BLaER1 (cell line): ENCODE results near the gene PPARG.

Source experiments
- H3K27ac ChIP-seq: shearing (Covaris generic); formaldehyde crosslinking; 2 replicates; pipeline ENCODE4 v1.8.1; 2022
- H3K27me3 ChIP-seq: shearing (Covaris generic); formaldehyde crosslinking; 2 replicates; pipeline ENCODE4 v1.8.1; 2022
- H3K36me3 ChIP-seq: shearing (Covaris generic); formaldehyde crosslinking; 2 replicates; pipeline ENCODE4 v1.8.1; 2022
- H3K4me1 ChIP-seq: shearing (Covaris generic); formaldehyde crosslinking; 2 replicates; pipeline ENCODE4 v1.8.1; 2022
- H3K4me2 ChIP-seq: shearing (Covaris generic); formaldehyde crosslinking; 2 replicates; pipeline ENCODE4 v1.8.1; 2022
- H3K4me3 ChIP-seq: shearing (Covaris generic); formaldehyde crosslinking; 2 replicates; pipeline ENCODE4 v1.8.1; 2022
- H3K9ac ChIP-seq: shearing (Covaris generic); formaldehyde crosslinking; 2 replicates; pipeline ENCODE4 v1.8.1; 2022
- H3K9me3 ChIP-seq: shearing (Covaris generic); formaldehyde crosslinking; 2 replicates; pipeline ENCODE4 v1.8.1; 2022
- H4K20me1 ChIP-seq: shearing (Covaris generic); formaldehyde crosslinking; 2 replicates; pipeline ENCODE4 v1.8.1; 2022
- Cebpa-rat ChIP-seq: shearing (Covaris generic); IDR thresholded peaks from 2 replicates; pipeline ENCODE4 v1.8.1; 2022

Gene PPARG

DNA sequence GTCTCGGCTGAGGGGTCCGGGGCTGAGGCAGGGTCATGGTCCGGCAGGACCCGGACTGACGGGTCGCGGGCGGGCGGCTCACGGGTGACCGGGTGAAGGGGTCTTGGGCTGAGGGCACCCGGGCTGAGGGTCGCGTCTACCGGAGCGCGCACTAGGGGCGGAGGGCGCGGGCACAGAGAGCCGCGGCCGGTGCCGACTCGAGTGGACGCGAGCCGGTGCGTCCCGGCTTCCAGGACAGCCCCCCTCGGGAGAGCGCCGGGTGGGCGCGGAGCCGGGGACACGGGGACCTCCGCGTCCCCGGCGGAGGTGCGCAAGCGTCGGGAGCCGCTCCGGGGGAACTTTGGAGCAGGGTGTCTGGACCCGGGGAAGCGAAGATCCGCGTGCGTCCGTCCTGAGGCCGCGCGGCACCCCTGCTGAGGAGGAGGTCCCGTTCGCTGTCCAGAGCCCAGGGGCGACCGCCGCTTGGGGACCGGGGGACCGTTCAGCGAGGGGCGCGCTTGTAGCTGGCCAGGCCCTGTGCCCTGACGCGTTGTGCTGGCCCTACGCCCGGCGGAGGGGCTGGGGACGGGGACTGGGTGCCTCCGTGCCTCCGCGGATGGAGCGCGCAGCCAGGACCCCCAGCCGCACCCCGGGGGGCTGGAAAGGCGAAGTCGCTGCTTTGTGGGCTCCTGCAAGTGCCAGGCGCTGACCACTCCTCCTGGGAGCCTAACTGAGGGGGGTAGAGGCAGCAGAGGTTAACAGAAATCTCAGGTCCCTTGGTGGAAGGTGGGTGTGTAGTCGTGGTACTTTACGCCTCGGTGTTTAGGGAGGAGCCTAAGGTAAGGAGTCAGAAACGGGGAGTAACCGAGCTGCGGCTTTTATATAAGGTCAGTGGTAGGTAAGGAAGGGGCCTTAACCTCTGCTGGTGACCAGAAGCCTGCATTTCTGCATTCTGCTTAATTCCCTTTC lies at the start of gene PPARG:
PPARG (plus strand) TSS at position 889 of the 948 bp plus-strand sequence. CDS start 90,642 bp downstream, outside the sequence.
- TF ChIP-seq Cebpa-rat, result no peak
- Histone ChIP-seq H4K20me1 (no peaks in the 10 kb centered on the region), H3K4me3 (no peak within 1 kb of the TSS), H3K27me3 (peaks cover 31% of the 10 kb centered on the region), H3K9ac (no peak within 1 kb of the TSS), H3K36me3 (no peaks in the 10 kb centered on the region), H3K4me2 (no peak within 1 kb of the TSS), H3K9me3 (peaks cover 35% of the 10 kb centered on the region), H3K27ac (no peak within 1 kb of the TSS), H3K4me1 (no peaks in the 10 kb centered on the region)

DNA sequence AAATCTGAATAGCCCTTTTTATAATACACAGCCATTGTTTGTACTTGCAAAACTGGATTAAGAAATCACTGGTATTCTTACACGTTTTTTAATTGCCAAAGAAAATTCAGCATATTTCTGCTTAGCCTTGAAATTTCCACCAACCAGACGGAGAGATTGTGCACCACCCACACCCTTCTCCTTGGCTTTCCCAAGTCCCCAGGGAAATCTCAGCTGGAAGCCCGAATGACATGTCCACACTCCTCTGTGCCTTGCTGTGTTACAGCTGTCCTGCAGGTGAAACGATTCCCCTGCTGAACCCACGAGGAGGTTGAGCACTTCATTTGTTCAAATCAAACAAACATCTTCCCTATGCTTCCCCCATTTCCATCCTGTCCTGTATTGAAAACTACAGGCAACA lies 49.6 kb upstream of the PPARG start:
- Histone ChIP-seq H4K20me1 (no peaks in the 10 kb centered on the region), H3K36me3 (no peaks in the 10 kb centered on the region)

DNA sequence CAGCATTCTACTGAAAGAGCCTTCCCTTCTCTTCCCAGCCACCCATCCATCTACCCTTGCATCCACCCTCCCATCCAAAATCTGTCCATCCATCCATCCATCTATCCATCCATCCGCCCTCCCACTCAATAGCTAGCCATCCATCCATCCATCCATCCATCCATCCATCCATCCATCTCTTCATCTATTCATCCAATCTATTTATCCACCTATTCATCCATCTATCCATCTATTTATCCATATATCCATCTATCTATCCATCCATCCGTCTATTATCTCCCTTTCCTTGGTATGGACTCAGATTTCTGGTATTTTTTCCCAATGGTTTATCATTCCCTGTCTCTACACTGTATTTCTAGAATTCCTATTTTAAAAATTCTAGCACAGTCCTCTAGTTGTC lies 46.1 kb upstream of the PPARG start:
- TF ChIP-seq Cebpa-rat, result no peak
- H3K4me3 ChIP-seq, result no peak overlapping the region
- no peak overlapping the region for H3K27ac ChIP-seq
- H3K4me2 ChIP-seq, result no peak overlapping the region
- H3K9me3 ChIP-seq, result no peaks in the 10 kb centered on the region
- H3K36me3 ChIP-seq, result no peaks in the 10 kb centered on the region
- no peak overlapping the region for H3K9ac ChIP-seq
- H3K4me1 ChIP-seq, result no peaks in the 10 kb centered on the region
- no peaks in the 10 kb centered on the region for H3K27me3 ChIP-seq
- H4K20me1 ChIP-seq, result no peaks in the 10 kb centered on the region

More for the DNA sequence above, 49.6 kb upstream of the PPARG start:
- H3K4me3 ChIP-seq, result no peak overlapping the region
- no peak overlapping the region for H3K27ac ChIP-seq
- no peak overlapping the region for H3K4me2 ChIP-seq
- no peak for TF ChIP-seq Cebpa-rat
- H3K9ac ChIP-seq, result no peak overlapping the region
- no peaks in the 10 kb centered on the region for H3K27me3 ChIP-seq
- no peaks in the 10 kb centered on the region for H3K4me1 ChIP-seq
- H3K9me3 ChIP-seq, result no peaks in the 10 kb centered on the region

DNA sequence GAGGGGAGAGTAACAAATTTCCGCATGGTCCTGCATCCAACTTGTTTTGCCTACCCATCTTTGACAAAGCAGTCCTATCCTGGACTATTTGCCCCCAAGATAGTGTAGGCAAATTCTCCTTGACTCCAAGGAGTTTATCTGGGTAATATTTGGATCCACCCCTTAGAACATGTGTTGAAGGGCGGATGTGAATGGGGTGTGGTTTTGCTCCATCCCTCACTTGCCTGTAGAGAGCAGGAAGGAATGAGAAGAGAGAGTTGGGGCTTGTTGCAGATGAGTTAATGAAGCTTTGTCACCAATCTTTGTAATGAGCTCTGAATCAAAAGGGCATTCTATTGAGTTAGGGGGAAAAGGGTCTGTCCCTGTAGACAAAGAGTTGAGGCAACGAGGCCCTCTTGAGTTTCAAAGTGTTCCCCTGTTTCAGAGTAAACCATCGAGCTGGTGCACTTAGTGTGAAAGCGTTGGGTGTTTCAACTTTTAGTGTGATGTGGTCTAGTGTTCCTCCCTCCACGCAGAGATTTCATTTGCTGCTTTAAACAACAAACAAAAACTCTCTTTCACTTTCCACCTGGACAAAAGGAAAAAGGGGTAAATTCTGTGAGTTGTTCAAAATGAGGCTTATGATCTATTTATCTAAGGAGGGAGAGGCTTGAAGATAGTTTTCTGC lies 42.2 kb upstream of the PPARG start:
- H3K27ac ChIP-seq, result no peak overlapping the region
- H3K4me3 ChIP-seq, result no peak overlapping the region
- no peaks in the 10 kb centered on the region for H3K27me3 ChIP-seq
- H3K9me3 ChIP-seq, result peaks cover 16% of the 10 kb centered on the region
- H3K36me3 ChIP-seq, result no peaks in the 10 kb centered on the region
- H3K9ac ChIP-seq, result no peak overlapping the region
- H4K20me1 ChIP-seq, result no peaks in the 10 kb centered on the region
- TF ChIP-seq Cebpa-rat, result no peak
- H3K4me2 ChIP-seq, result no peak overlapping the region
- no peaks in the 10 kb centered on the region for H3K4me1 ChIP-seq

GRCh38 chr3:12247411-12247810 lies 41.5 kb upstream of the PPARG start:
- no peaks in the 10 kb centered on the region for H3K4me1 ChIP-seq
- H3K4me3 ChIP-seq, result no peak overlapping the region
- H4K20me1 ChIP-seq, result no peaks in the 10 kb centered on the region
- no peaks in the 10 kb centered on the region for H3K36me3 ChIP-seq
- no peak for TF ChIP-seq Cebpa-rat
- peaks cover 16% of the 10 kb centered on the region for H3K9me3 ChIP-seq
- no peak overlapping the region for H3K4me2 ChIP-seq
- no peaks in the 10 kb centered on the region for H3K27me3 ChIP-seq
- no peak overlapping the region for H3K27ac ChIP-seq
- no peak overlapping the region for H3K9ac ChIP-seq

- H3K36me3 ChIP-seq, result no peaks in the 10 kb centered on the region
- H3K4me3 ChIP-seq, result no peak overlapping the region
- H3K4me2 ChIP-seq, result no peak overlapping the region
- H3K4me1 ChIP-seq, result no peaks in the 10 kb centered on the region
- no peaks in the 10 kb centered on the region for H4K20me1 ChIP-seq
- H3K9ac ChIP-seq, result no peak overlapping the region
- TF ChIP-seq Cebpa-rat, result no peak
- no peaks in the 10 kb centered on the region for H3K27me3 ChIP-seq
- H3K9me3 ChIP-seq, result peaks cover 16% of the 10 kb centered on the region
- no peak overlapping the region for H3K27ac ChIP-seq
Observed at GRCh38 chr3:12249519-12249918, 39.4 kb upstream of the PPARG start.

DNA sequence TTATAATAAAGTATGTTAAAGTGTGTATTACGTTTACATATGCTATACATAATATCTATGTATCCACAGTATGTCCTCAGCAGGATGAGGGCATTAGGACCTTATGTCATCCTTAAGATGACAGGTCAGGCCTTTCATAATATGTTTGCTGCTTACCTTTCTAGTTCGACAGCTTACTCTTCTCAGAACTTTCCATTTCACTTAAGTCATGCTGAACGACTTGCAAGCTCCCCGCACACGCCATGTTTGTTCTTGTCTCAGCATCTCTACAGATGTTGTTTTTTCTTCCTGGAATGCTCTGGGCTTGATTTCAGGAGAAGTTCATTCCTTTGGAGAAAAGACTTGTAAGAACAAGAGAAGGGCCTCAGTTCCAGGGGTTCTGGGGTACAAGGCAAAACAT lies 36.0 kb upstream of the PPARG start:
- no peak for TF ChIP-seq Cebpa-rat
- Histone ChIP-seq H3K4me3 (no peak overlapping the region), H3K4me2 (no peak overlapping the region), H3K9ac (no peak overlapping the region), H3K36me3 (no peaks in the 10 kb centered on the region), H3K27ac (no peak overlapping the region), H4K20me1 (no peaks in the 10 kb centered on the region), H3K9me3 (peaks cover 16% of the 10 kb centered on the region), H3K27me3 (no peaks in the 10 kb centered on the region), H3K4me1 (no peaks in the 10 kb centered on the region)

DNA sequence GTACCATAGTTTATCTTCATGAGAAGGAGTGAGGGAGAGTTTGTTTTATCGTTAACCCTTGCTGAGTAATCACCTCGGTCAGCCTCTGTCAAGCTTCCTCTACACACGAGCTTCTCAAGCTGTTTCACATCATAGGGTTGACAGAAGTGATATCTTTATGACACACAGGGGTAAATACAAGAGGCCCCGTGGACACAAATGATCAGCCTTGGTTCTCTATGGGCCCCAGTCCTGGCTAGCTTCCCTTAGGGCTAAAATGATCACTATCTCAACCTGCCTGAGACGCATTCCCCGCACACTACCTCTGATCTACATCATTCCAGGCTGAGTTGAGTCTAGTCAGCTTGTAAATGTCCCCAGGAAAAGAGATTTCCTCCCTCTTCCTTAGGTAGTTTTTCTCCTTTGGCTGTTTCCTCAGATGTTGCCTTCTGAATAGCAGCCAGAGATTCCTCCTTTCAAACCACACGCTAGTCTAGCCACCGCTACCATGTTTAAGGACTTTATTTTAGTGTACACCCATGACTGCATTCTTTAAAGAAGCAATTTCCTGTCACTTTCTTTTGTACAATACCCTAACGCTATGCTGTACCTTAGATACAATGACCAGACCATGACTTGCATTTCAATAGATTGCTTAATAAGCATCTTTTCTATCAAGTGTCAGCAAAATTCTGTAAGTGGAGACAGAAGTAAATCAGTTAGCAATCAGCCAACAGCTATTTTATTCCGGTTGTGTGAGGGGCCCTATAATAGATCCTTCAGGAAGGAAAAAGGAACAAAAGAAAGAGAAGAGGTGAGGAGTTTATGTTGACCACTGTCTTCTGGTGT lies 35.1 kb upstream of the PPARG start:
- Histone ChIP-seq H3K9me3 (peaks cover 16% of the 10 kb centered on the region), H4K20me1 (no peaks in the 10 kb centered on the region), H3K9ac (no peak overlapping the region), H3K4me3 (no peak overlapping the region), H3K36me3 (no peaks in the 10 kb centered on the region), H3K4me2 (no peak overlapping the region), H3K27ac (no peak overlapping the region), H3K27me3 (no peaks in the 10 kb centered on the region), H3K4me1 (no peaks in the 10 kb centered on the region)
- no peak for TF ChIP-seq Cebpa-rat

- Histone ChIP-seq H3K27ac (no peak overlapping the region), H3K4me1 (no peaks in the 10 kb centered on the region)
Observed at GRCh38 chr3:12255393-12255792, 33.5 kb upstream of the PPARG start.

More at GRCh38 chr3:12255393-12255792, 33.5 kb upstream of the PPARG start:
- H3K9me3 ChIP-seq, result peaks cover 4% of the 10 kb centered on the region; the same call in 1 of the 2 replicates
- no peaks in the 10 kb centered on the region for H3K27me3 ChIP-seq
- no peak for TF ChIP-seq Cebpa-rat
- H3K36me3 ChIP-seq, result no peaks in the 10 kb centered on the region
- no peak overlapping the region for H3K4me2 ChIP-seq
- no peak overlapping the region for H3K9ac ChIP-seq
- no peak overlapping the region for H3K4me3 ChIP-seq
- no peaks in the 10 kb centered on the region for H4K20me1 ChIP-seq
